ENCODE measurements around the gene TOMM22.

Gene TOMM22

GRCh38 chr22:38696606-38697424 is 15.1 kb downstream of the TOMM22 start:
- peak; percentile 23 for DNase-seq

- DNase-seq: no peak
Measured at GRCh38 chr22:38697425-38698089, 15.8 kb downstream of the TOMM22 start.

GRCh38 chr22:38698407-38699094 is 16.8 kb downstream of the TOMM22 start:
- DNase-seq: no peak

GRCh38 chr22:38699143-38699542 is 17.4 kb downstream of the TOMM22 start:
- no peak for DNase-seq

GRCh38 chr22:38699784-38700183 is 18.0 kb downstream of the TOMM22 start:
- DNase-seq: no peak

GRCh38 chr22:38700270-38700788 is 18.6 kb downstream of the TOMM22 start:
- DNase-seq: no peak

GRCh38 chr22:38700789-38701628 is 19.3 kb downstream of the TOMM22 start, which contains the start of gene JOSD1:
TSS of gene JOSD1 (minus strand) at chr22:38700943. CDS start at chr22:38699987, 956 bp downstream.
- peak; percentile 99 for DNase-seq

- DNase-seq: no peak
Measured at GRCh38 chr22:38704654-38705234, 23.0 kb downstream of the TOMM22 start.

GRCh38 chr22:38705235-38706100 is 23.7 kb downstream of the TOMM22 start, which contains the start of gene GTPBP1:
TSS of gene GTPBP1 (plus strand) at chr22:38705944. CDS start at chr22:38705956, 12 bp downstream.
- peak; percentile 97 for DNase-seq

GRCh38 chr22:38706101-38706900 is 24.5 kb downstream of the TOMM22 start:
- peak; percentile 12 for DNase-seq

- DNase-seq: no peak
Measured at GRCh38 chr22:38706901-38707195, 25.1 kb downstream of the TOMM22 start.

- DNase-seq: no peak
Measured at GRCh38 chr22:38707346-38707745, 25.6 kb downstream of the TOMM22 start.

GRCh38 chr22:38707984-38708383 is 26.2 kb downstream of the TOMM22 start:
- no peak for DNase-seq

- no peak for DNase-seq
Measured at GRCh38 chr22:38709306-38709705, 27.5 kb downstream of the TOMM22 start.

- DNase-seq: no peak
Measured at GRCh38 chr22:38710351-38710750, 28.6 kb downstream of the TOMM22 start.

GRCh38 chr22:38710866-38711265 is 29.1 kb downstream of the TOMM22 start:
- DNase-seq: no peak

GRCh38 chr22:38712486-38713207 is 30.9 kb downstream of the TOMM22 start:
- no peak for DNase-seq

GRCh38 chr22:38713921-38714320 is 32.2 kb downstream of the TOMM22 start:
- no peak for DNase-seq

GRCh38 chr22:38715176-38715764 is 33.5 kb downstream of the TOMM22 start:
- no peak for DNase-seq
